ENCODE measurements around the gene COMMD7.
"Not testable (repeated sequence)": the region's sequence is repeated elsewhere in the genome, so short reads cannot be mapped to it uniquely, and the experiment has no call there.

The COMMD7 gene

DNA sequence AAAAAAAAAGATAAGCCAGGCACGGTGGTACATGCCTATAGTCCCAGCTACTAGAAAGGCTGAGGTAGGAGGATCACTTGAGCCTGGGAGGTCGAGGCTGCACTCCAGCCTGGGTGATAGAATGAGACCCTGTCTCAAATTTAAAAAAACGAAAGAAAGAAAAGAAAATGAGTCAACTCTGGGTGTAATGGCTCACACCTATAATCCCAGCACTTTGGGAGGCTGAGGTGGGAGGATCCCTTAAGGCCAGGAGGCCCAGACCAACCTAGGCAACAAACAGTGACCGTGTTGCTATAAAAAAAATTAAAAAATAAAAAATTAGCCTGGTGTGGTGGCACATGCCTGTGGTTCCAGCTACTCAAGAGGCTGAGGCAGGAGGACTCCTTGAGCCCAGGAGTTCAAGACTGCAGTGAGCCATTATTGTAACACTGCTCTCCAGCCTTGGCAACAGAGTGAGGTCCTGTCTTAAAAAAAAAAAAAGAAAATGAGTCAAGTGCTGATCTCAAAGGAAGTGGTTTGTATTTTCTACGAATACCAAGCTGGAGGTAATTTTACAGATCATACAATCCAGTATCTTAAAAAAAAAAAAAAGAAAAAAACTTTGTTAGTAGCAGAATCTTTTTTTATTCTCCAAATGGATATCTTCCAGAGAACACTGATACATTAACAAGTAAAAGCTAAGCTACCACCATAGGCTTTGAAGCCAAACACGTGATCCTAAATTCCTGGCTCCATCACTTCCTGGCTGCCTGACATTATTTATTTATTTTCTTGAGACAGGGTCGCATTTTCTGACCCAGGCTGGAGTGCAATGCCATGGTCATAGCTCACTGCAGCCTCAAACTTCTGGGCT is 5.7 kb downstream of the COMMD7 start:
- H3K4me3 ChIP-seq (ENCODE audit: low read depth, low read length), result no peak overlapping the region
- DNase-seq (ENCODE audit: low read depth), result no peak

DNA sequence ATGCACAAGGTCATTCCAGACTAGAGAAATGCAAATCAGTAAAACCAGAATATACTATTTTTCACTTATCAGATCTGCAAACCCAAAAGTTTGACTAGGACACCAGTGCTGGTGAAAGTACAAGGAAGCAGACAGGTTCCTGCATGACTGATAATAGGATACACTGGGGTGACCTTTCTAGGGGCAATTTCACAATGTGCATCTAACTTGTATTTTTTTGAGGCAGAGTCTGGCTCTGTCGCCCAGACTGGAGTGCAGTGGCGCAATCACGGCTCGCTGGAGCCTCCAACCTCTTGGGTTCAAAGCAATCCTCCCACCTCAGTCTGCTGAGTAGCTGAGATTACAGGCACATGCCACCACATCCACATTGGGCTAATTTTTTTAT is 11.4 kb downstream of the COMMD7 start:
- no peak for DNase-seq (ENCODE audit: low read depth)
- H3K4me3 ChIP-seq (ENCODE audit: low read depth, low read length), result no peak overlapping the region

DNA sequence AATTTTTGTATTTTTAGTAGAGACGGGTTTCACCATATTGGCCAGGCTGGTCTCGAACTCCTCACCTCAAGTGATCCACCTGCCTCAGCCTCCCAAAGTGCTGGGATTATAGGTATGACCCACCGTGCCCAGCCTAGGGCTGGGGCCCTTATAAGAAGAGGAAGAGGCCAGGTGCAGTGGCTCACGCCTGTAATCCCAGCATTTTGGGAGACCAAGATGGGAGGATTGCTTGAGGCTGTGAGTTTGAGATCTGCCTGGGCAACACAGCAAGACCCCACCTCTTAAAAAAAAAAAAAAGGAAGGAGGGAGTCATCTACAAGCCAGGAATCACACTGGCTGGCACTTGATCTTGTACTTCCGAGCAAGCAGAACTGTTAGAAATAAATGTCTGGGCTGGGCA is 13.9 kb downstream of the COMMD7 start:
- not testable (repeated sequence) for H3K4me3 ChIP-seq (ENCODE audit: low read depth, low read length); DNase-seq (ENCODE audit: low read depth)

DNA sequence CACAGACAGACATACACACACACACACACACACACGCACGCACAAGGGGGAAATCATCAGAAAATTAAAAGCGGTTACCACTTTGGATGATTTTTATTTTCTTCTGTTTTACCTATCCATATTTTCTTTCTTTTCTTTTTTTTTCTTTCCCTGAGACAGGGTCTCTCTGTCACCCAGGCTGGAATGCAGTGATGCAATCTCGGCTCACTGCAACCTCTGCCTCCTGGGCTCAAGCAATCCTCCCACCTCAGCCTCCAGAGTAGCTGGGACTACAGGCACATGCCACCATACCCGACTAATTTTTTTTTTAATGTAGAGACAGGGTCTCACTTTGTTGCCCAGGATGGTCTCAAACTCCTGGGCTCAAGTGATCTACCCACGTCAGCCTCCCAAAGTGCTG is 14.8 kb downstream of the COMMD7 start:
- not testable (repeated sequence) for H3K4me3 ChIP-seq (ENCODE audit: low read depth, low read length); DNase-seq (ENCODE audit: low read depth)

DNA sequence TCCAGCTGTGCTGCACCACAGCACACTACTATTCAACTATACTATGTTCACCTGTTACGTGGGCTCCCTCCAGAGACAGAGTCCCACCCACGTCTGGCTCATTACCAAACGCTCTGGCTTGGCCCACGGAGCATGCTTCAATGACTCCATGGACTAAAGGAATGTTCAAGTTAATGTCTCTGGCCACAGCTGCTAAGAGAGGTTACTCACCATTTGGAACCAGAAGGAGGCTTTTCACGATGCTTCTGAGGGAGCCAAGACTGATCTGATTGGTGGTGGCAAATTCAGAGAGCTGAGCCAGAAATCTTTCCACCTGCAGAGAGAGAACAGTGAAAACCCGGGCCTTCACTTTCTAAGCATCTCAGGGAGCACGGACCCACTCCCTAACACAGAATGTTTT is 15.6 kb downstream of the COMMD7 start:
- H3K4me3 ChIP-seq (ENCODE audit: low read depth, low read length), result no peak overlapping the region
- peak; percentile 73 for DNase-seq (ENCODE audit: low read depth)

DNA sequence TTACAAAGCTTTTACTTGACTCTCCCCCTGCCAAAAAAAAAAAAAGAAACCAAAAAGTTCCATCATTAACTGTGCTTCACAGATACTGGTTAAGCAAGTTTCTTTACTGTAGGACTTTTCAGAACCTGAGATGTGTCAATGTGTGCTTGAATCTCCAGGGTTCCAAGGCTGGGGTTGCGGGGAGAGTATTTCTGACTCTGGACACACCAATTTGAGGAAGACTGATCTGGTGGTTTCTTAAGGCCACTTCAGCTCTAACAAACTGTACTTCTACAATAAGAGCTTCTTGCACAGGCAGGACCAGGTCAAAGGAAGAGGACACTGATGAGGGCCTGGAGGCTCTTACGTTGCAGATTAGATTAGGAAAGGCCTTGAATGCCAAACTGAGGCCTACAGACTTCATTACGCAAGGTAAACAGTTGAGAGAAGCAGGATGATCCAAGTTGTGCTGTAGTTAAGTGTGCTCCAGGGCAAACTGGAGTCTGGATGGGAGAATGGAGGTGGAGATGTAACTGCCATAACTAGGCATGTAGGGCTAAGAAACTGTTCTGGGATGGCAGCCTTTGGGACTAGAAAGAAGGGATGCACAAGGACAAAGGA is 24.4 kb downstream of the COMMD7 start:
- DNase-seq (ENCODE audit: low read depth), result no peak
- no peak overlapping the region for H3K4me3 ChIP-seq (ENCODE audit: low read depth, low read length)

DNA sequence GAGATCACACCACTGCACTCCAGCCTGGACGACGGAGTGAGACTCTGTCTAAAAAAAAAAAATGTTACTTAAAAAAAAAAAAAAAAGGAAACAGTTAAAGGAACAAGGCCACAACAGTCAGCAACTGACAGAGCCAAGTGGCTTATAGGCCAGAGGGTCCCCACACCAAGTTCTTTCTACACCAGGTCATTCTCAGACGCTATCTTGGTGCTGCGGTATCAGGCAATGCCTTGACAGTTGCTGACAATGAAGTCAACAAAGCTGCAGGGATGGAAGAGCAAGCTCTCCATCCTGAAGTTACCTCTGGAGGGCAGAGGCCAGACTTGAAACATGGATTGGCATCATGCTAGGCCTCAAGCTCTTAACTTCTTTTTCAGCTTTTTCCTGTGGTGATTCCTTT is 31.9 kb downstream of the COMMD7 start:
- DNase-seq (ENCODE audit: low read depth), result no peak
- no peak overlapping the region for H3K4me3 ChIP-seq (ENCODE audit: low read depth, low read length)

DNA sequence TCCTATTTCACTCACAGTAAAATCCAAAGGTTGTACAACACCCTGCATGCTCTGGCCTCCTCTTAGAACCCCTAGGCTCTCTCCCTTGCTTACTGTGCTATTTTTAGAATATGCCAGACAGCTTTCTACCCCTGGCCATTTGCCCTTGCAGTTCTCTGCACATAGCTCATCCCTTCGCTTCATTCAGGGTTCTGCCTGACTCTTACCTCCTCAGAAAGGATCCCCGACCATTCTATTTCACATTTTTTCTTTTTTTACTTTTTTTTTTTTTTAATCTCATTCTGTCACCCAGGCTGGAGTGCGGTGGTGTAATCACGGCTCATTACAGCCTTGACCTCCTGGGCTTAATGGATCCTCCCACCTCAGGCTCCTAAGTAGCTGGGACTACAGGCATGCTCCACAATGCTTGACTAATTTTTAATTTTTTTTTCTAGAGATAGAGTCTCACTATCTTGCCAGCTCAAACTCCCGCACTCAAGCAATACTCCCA is 33.6 kb downstream of the COMMD7 start:
- DNase-seq (ENCODE audit: low read depth), result no peak
- H3K4me3 ChIP-seq (ENCODE audit: low read depth, low read length), result no peak overlapping the region

DNA sequence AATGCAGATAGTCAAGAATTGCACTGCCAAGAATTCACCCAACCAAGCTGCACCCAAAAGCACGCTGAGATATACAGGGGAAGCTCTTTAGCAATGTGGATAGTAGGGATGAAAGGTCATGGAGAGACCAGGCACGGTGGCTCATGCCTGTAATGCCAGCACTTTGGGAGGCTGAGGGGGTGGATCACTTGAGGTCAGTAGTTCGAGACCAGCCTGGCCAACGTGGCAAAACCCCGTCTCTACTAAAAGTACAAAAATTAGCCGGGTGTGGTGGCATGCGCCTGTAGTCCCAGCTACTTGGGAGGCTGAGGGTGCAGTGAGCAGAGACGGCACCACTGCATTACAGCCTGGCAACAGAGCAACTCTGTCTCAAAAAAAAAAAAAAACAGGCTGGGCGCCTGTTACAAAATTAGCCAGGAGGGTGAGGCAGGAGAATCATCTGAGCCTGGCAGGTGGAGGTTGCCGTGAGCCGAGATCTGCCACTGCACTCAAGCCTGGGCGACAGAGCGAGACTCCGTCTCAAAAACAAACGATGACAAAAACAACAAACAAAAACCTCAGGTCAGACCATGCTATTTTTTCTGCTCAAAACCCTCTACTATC is 34.1 kb downstream of the COMMD7 start:
- not testable (repeated sequence) for H3K4me3 ChIP-seq (ENCODE audit: low read depth, low read length); DNase-seq (ENCODE audit: low read depth)

DNA sequence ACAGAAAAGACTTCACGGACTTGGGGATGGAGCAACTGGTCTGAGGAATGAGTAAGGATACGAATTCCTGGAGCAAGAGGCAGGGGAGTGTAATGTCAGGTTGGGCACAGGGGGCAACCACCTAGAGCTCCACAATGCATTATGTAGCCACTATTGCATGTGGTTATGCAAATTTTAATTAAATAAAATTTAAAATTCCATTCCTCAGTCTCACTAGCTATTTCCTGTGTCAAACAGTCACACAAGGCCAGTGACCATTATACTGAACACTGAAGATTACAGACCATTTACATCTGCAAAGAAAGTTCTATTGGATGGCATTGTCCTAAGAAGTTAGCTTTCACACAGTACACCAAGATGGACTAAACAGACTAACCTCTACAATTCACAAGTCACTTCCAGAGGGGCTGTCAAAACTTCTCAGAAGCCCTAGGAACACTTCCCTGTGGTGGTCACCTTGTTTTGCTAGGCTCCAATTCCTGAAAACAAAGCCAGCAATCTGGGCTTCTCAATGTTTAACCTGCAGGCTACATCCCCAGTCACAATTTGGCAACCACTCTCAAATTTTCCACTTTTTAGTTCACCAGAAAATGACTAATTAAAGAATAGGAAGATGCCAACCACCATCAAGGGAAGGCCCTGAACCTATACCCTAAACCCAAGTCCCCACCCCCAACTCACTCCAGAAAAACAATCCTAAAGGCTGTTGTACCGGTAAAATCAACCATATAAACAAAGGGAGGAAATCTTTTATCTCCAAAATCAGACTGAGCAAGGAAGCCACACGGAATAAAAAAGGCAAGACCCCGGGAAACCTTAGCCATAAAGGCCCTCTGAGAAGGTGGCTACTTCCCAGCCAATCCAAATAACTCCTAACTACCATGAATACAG is 35.3 kb downstream of the COMMD7 start:
- no peak overlapping the region for H3K4me3 ChIP-seq (ENCODE audit: low read depth, low read length)
- no peak for DNase-seq (ENCODE audit: low read depth)

DNA sequence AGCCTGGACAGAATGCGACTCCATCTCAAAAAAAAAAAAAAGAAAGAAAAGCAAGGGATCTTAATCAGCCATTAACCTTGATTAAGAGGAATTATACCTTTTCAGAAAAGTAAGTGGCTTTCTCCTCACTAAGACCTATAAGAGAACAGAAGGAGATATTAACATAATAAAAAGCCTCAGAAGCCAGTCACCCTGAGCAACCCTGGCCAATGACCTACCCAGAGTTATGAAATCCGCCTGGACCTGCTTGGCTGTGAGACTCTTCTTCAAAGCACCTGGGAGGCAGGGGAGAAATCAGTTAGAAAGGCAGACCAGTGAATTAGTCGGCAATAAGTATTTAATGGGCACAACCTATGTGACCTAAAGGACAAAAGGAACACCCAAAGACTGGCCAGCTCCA is 36.8 kb downstream of the COMMD7 start:
- H3K4me3 ChIP-seq (ENCODE audit: low read depth, low read length), result no peak overlapping the region

DNA sequence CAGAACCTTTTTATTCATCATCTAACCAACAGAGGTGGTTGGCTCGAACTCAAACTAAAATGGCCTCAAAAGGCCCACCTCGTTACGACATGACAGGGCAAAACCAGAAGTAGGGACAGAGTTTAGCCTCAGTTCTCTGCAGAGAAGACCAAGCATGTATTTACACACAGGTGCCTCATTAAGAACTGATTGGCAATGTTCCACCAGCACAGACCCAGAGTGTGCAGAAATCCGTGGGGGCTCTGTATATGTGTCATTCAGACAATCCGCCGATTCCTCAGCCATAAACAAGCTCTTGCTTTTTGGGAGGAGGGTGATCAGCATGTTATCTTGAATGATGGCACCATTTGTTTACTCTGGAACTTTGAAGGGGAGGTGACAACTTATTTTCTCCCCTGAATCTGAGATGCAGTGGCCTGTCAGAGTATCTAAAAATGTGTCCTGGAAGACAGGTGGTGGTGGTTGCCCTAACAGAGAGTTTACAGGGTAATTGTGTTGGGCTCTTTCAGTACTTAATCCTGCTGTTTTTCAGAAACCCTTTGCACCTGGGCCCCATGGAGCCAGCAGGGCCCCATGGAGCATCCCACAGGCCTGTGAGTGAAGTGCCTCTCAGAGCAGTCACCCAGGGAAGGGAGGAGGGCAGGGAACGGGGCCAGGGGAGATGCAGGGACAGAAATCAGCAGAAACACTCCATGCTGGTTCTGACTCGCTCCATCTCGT is 40.4 kb downstream of the COMMD7 start:
- H3K4me3 ChIP-seq (ENCODE audit: low read depth, low read length), result no peak overlapping the region
- DNase-seq (ENCODE audit: low read depth), result no peak

More for the DNA sequence above, 36.8 kb downstream of the COMMD7 start:
- DNase-seq (ENCODE audit: low read depth), result no peak

DNA sequence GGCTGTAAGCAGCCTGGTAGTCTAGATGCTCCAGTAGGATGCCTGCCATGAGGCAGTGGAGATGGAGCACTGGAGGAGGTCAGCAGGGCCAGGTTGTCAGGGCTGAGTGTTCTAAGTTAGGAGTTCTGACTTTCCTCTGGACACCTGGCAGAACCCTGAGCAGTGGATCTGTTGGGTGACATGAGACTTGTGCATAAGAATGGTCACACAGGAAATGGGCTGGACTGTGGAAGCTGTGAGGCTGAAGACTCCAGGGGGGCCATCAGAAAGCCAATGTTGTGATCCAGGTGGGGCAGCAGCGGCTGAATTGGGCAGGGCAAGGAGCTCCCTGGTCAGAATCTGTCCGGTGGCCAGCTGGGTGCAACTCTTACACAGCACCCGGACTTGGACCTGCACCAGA is 45.7 kb downstream of the COMMD7 start:
- DNase-seq (ENCODE audit: low read depth), result no peak
- H3K4me3 ChIP-seq (ENCODE audit: low read depth, low read length), result no peak overlapping the region

DNA sequence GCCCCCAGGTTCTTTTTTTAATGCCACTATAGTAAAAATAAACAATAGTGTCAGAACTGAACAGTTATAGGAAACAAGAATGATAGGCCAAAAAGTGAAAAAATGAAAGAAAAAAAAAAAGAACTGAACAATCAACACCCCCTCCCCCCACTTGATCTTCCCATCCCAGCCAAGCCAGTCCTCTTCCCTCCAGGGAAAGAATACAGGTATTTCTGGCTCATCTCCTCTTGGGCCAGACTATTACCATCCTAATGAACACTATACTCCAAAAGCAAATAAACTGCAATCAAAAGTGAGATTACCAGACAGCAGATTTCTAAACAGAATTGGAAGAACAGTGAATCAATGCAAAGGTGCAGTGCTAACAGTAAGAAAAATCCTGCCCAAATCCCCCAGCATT is 48.2 kb downstream of the COMMD7 start:
- no peak overlapping the region for H3K4me3 ChIP-seq (ENCODE audit: low read depth, low read length)
- no peak for DNase-seq (ENCODE audit: low read depth)

DNA sequence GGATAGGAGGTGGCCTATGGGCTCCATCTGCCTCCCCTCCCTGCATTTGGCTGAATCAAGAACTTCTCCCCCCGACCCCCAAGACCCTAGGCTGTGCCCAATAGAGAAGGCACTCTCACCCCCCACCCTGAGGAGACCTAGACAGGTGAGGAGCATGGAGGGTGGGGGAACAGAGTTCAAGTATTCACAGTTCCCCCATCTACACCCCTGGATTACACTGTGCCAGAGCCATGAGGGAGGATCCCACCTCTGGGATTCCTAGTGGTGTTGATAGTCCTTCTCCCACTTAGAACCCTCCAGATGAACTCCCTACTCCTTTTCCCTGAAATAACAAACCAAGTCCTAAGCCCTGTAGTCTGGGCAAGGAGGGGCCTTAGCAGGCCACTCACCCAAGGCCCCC is 54.3 kb downstream of the COMMD7 start:
- not testable (repeated sequence) for H3K4me3 ChIP-seq (ENCODE audit: low read depth, low read length); DNase-seq (ENCODE audit: low read depth)

DNA sequence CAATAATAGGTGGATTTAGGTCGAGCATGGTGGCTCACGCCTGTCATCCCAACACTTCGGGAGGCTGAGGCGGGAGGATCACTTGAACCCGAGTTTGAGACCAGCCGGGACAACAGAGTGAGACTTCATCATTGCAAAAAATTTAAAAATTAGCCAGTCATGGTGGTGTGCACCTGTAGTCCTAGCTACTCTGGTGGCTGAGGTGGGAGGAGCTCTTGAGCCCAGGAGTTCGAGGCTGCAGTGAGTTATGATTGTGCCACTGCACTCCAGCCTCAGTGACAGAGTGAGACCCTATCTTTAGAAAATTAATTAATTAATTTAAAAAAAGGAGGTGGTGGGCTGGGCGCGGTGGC is 56.1 kb downstream of the COMMD7 start:
- no peak for DNase-seq (ENCODE audit: low read depth)
- H3K4me3 ChIP-seq (ENCODE audit: low read depth, low read length), result no peak overlapping the region

DNA sequence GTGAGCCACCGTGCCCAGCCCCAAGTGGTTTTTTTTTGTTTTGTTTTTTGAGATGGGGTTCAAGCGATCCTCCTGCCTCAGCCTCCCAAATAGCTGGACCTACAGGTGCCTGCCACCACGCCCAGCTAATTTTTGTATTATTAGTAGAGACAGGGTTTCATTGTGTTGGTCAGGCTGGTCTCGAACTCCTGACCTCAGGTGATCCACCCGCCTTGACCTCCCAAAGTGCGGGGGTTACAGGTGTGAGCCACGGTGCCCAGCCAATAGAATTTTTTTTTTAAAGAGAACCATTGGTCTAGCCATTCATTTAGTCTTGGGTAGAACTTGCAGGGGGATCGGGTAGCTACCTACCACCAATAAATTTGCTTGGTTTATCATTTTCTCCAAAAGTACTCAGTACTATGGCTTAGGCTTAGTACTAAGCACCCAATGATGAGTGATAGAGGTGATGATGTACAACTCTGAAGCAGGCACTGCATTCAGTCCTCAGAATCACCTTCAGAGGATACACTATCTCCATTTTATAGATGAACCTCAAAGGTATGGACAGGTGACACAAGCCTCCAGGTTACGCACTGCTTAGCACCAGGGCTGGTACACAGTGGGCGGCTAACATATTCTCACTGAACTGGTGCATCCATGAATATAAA is 56.6 kb downstream of the COMMD7 start:
- no peak for DNase-seq (ENCODE audit: low read depth)
- no peak overlapping the region for H3K4me3 ChIP-seq (ENCODE audit: low read depth, low read length)

Measured in skeletal muscle cell (primary cell).